ENCODE measurements around the gene IRF8.

IRF8 gene

DNA sequence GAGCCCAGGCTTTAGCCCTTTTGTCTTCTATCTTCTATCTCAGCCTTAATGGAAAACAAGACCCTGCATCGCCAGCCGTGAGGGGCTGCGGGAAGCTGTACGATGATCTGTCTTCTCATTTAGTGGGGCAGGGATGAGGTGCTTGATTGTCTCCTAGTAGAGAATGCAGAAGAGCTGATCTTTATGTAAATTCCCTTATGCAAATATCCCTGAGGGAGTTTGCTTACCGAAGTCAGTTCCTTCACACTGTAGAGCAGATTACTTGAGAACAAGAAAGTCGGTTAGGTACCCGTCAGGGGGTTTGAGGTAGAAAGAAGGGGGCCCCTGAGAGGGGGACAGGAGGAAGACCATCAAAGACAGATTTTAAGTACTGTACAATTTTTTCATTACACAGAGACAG lies 66.2 kb downstream of the IRF8 start:
- no peak for TF ChIP-seq EZH2 (IDR thresholded peaks at IDR 0.05; ENCODE audit: borderline replicate concordance, low read depth, low read length, severe bottlenecking)
- TF ChIP-seq, protein P1, sequence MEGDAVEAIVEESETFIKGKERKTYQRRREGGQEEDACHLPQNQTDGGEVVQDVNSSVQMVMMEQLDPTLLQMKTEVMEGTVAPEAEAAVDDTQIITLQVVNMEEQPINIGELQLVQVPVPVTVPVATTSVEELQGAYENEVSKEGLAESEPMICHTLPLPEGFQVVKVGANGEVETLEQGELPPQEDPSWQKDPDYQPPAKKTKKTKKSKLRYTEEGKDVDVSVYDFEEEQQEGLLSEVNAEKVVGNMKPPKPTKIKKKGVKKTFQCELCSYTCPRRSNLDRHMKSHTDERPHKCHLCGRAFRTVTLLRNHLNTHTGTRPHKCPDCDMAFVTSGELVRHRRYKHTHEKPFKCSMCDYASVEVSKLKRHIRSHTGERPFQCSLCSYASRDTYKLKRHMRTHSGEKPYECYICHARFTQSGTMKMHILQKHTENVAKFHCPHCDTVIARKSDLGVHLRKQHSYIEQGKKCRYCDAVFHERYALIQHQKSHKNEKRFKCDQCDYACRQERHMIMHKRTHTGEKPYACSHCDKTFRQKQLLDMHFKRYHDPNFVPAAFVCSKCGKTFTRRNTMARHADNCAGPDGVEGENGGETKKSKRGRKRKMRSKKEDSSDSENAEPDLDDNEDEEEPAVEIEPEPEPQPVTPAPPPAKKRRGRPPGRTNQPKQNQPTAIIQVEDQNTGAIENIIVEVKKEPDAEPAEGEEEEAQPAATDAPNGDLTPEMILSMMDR (IDR thresholded peaks at IDR 0.05; ENCODE audit: borderline replicate concordance, extremely low read depth, low read length, poor library complexity, severe bottlenecking), result no peak
- Histone ChIP-seq H3K27ac (ENCODE audit: low read length) (no peak overlapping the region), H3K27me3 (ENCODE audit: insufficient read depth, low read length, poor library complexity) (no peaks in the 10 kb centered on the region), H3K9me3 (ENCODE audit: insufficient read depth, low read length, severe bottlenecking) (no peaks in the 10 kb centered on the region), H3K9ac (ENCODE audit: low read depth, low read length) (no peak overlapping the region), H3K4me2 (ENCODE audit: insufficient read depth, low read length) (no peak overlapping the region), H3K79me2 (ENCODE audit: insufficient read depth, low read length) (no peaks in the 10 kb centered on the region), H3K36me3 (ENCODE audit: insufficient read depth, low read length) (no peaks in the 10 kb centered on the region), H2AFZ (ENCODE audit: low read depth, low read length) (no peak overlapping the region), H4K20me1 (ENCODE audit: insufficient read depth, low read length) (no peaks in the 10 kb centered on the region; the same call in 1 of the 2 replicates), H3K4me1 (ENCODE audit: insufficient read depth, low read length) (no peaks in the 10 kb centered on the region), H3K4me3 (ENCODE audit: low read depth in 1 of 2, low read length in 2 of 2) (no peak overlapping the region)
- ATAC-seq (ENCODE audit: insufficient read depth, low read depth) (no peak), DNase-seq (no peak)

- H3K27me3 ChIP-seq (ENCODE audit: insufficient read depth, low read length, poor library complexity), result no peaks in the 10 kb centered on the region
- H3K9me3 ChIP-seq (ENCODE audit: insufficient read depth, low read length, severe bottlenecking), result no peaks in the 10 kb centered on the region
- ATAC-seq (ENCODE audit: insufficient read depth, low read depth), result no peak
- H3K36me3 ChIP-seq (ENCODE audit: insufficient read depth, low read length), result no peaks in the 10 kb centered on the region
- no peaks in the 10 kb centered on the region for H3K79me2 ChIP-seq (ENCODE audit: insufficient read depth, low read length)
- H4K20me1 ChIP-seq (ENCODE audit: insufficient read depth, low read length), result no peaks in the 10 kb centered on the region; the same call in 1 of the 2 replicates
- H3K4me3 ChIP-seq (ENCODE audit: low read depth in 1 of 2, low read length in 2 of 2), result no peak overlapping the region
- TF ChIP-seq, protein P1 (IDR thresholded peaks at IDR 0.05; ENCODE audit: borderline replicate concordance, extremely low read depth, low read length, poor library complexity, severe bottlenecking), result no peak
- TF ChIP-seq EZH2 (IDR thresholded peaks at IDR 0.05; ENCODE audit: borderline replicate concordance, low read depth, low read length, severe bottlenecking), result no peak
- no peak for DNase-seq
- no peak overlapping the region for H3K27ac ChIP-seq (ENCODE audit: low read length)
- H2AFZ ChIP-seq (ENCODE audit: low read depth, low read length), result no peak overlapping the region
- no peak overlapping the region for H3K9ac ChIP-seq (ENCODE audit: low read depth, low read length)
- H3K4me1 ChIP-seq (ENCODE audit: insufficient read depth, low read length), result no peaks in the 10 kb centered on the region
- no peak overlapping the region for H3K4me2 ChIP-seq (ENCODE audit: insufficient read depth, low read length)
Observed at GRCh38 chr16:85967111-85967510, 68.1 kb downstream of the IRF8 start.

DNA sequence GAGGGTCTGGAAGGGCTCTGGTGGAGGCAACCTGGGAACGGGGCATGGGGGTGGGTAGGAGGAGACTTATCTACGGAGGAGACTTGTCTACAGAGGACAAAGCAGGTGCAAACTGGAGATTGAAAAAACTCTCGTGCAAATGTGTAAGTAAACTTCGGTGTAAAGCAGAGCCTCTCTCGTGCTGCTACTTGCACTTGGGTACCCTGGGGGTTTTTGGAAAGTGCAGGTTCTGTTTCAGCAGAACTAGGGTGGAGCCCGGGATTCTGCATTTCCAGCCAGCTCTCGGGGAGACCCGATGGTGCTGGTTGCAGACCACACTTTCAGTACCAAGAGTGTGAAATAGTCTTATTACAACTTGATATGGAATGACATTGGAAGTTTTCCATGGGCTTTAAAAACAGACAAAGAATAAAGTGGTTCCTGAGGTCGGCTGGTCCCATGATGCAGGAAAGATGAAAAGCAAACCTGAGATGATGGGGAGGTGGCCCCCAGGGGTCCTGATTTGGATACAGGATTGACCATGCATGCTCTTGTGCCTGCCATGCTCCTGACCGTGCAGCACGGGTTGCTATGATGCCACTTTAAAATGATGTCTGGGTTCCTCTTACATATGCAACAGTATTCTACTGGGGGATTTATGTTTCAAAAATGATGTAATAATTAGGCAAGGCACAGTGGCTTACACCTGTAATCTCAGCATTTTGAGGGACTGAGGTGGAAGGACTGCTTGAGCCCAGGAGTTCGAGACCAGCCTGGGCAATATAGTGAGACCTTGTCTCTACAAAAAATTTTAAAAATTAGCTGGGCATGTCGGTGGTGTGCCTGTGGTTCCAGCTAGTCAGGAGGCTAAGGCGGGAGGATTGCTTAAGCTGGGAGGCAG lies 69.3 kb downstream of the IRF8 start:
- Histone ChIP-seq H4K20me1 (ENCODE audit: insufficient read depth, low read length) (no peaks in the 10 kb centered on the region; the same call in 1 of the 2 replicates), H3K9me3 (ENCODE audit: insufficient read depth, low read length, severe bottlenecking) (no peaks in the 10 kb centered on the region), H3K4me2 (ENCODE audit: insufficient read depth, low read length) (no peak overlapping the region), H3K79me2 (ENCODE audit: insufficient read depth, low read length) (no peaks in the 10 kb centered on the region), H3K36me3 (ENCODE audit: insufficient read depth, low read length) (no peaks in the 10 kb centered on the region), H3K4me1 (ENCODE audit: insufficient read depth, low read length) (no peaks in the 10 kb centered on the region), H3K9ac (ENCODE audit: low read depth, low read length) (no peak overlapping the region), H3K27ac (ENCODE audit: low read length) (no peak overlapping the region), H2AFZ (ENCODE audit: low read depth, low read length) (no peak overlapping the region), H3K27me3 (ENCODE audit: insufficient read depth, low read length, poor library complexity) (no peaks in the 10 kb centered on the region), H3K4me3 (ENCODE audit: low read depth in 1 of 2, low read length in 2 of 2) (no peak overlapping the region)
- ATAC-seq (ENCODE audit: insufficient read depth, low read depth), result no peak
- no peak for DNase-seq
- no peak for TF ChIP-seq EZH2 (IDR thresholded peaks at IDR 0.05; ENCODE audit: borderline replicate concordance, low read depth, low read length, severe bottlenecking)
- TF ChIP-seq, protein P1 (IDR thresholded peaks at IDR 0.05; ENCODE audit: borderline replicate concordance, extremely low read depth, low read length, poor library complexity, severe bottlenecking), result no peak
